ENCODE measurements around the gene TRIM25. TPM values are rescaled to one million over a fixed set of nuclear protein-coding genes. Genes with fewer than 3 reads are reported as not detected.

TRIM25 gene
- total and polyA plus RNA-seq, 2 of the 8 experiments (the other 6 are each of a cell fraction or from before 2014, with no cell fraction given) = 16.6 to 38.9 TPM

DNA sequence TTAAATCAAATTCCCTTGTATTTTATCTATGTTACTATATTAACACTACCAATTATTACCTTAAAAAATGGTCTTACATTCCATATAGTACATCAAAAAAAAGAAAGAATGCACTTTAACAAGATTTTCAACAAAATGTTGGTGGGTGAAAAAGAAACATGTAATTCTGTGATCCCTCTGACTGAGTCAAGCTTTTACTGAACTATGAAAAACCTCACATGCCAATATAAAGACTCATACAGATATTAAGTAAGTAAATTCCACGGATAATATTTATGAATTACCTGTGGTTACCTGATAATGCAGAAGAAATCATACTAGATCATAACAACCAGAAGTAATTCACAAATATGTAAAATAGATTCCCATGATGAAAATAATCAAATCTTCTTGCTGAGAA lies 34.6 kb upstream of the TRIM25 start:
- no peak for FAIRE-seq

More for the DNA sequence above, 34.6 kb upstream of the TRIM25 start:
- H3K4ac ChIP-seq (replicated peaks; ENCODE audit: insufficient read length, low read depth, low read length) = no peak overlapping the region
- no peak overlapping the region for H3K27ac ChIP-seq (ENCODE audit: low read depth, low read length)
- no peak overlapping the region for H3K4me2 ChIP-seq (ENCODE audit: insufficient read depth in 1 of 2, low read depth in 2 of 2, low read length in 2 of 2)
- no peak for DNase-seq (ENCODE audit: low read depth in 1 of 2, low spot score in 2 of 2)
- H3K36me3 ChIP-seq (ENCODE audit: control insufficient read depth in 2 of 4, insufficient read depth in 4 of 4, low read length in 3 of 4) = peaks cover 4 to 31% (median 22%) of the 10 kb centered on the region in 4 experiments
- no peaks in the 10 kb centered on the region for H3K4me1 ChIP-seq (replicated peaks in 1 of 4; ENCODE audit: control insufficient read depth in 3 of 4, insufficient read depth in 4 of 4, low read length in 3 of 4)
- TF ChIP-seq HDAC2 (IDR thresholded peaks at IDR 0.05; ENCODE audit: borderline replicate concordance in 1 of 2, low read depth in 2 of 2, low read length in 2 of 2) = no peak
- TF ChIP-seq KDM1A (IDR thresholded peaks at IDR 0.05; ENCODE audit: borderline replicate concordance, low read length) = no peak
- no peak for TF ChIP-seq ZNF274 (IDR thresholded peaks at IDR 0.05; ENCODE audit: borderline replicate concordance, extremely low read depth, low read length)
- no peak for TF ChIP-seq SP4 (IDR thresholded peaks at IDR 0.05; ENCODE audit: low read length)
- TF ChIP-seq KDM4A (IDR thresholded peaks at IDR 0.05; ENCODE audit: low read depth, low read length, severe bottlenecking) = no peak
- TF ChIP-seq, protein P1, sequence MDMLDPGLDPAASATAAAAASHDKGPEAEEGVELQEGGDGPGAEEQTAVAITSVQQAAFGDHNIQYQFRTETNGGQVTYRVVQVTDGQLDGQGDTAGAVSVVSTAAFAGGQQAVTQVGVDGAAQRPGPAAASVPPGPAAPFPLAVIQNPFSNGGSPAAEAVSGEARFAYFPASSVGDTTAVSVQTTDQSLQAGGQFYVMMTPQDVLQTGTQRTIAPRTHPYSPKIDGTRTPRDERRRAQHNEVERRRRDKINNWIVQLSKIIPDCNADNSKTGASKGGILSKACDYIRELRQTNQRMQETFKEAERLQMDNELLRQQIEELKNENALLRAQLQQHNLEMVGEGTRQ (IDR thresholded peaks at IDR 0.05; ENCODE audit: low read length) = no peak
- TF ChIP-seq CEBPB (IDR thresholded peaks at IDR 0.05; ENCODE audit: low read depth, low read length) = no peak
- no peak for TF ChIP-seq BACH1 (IDR thresholded peaks at IDR 0.05; ENCODE audit: low read length)
- no peak for TF ChIP-seq TCF12 (IDR thresholded peaks at IDR 0.05; ENCODE audit: low read depth, low read length)
- TF ChIP-seq EGR1 (IDR thresholded peaks at IDR 0.05; ENCODE audit: borderline replicate concordance, low read depth, low read length) = no peak
- no peak for TF ChIP-seq CBX5 (IDR thresholded peaks at IDR 0.05; ENCODE audit: low read depth, low read length)
- TF ChIP-seq CHD2 (IDR thresholded peaks at IDR 0.05; ENCODE audit: low read length) = no peak
- no peak overlapping the region for H4K91ac ChIP-seq (replicated peaks; ENCODE audit: insufficient read length, low read length)
- H4K5ac ChIP-seq (ENCODE audit: insufficient read length, low read depth, low read length) = no peak overlapping the region
- H2AK5ac ChIP-seq (ENCODE audit: low read depth, low read length) = no peak overlapping the region
- H2BK120ac ChIP-seq (replicated peaks; ENCODE audit: low read depth, low read length) = no peak overlapping the region
- H2BK15ac ChIP-seq (ENCODE audit: low read length) = no peak overlapping the region
- POLR2A ChIA-PET (ENCODE audit: partially characterized antibody) = interaction anchor here (1.2 to 1.4 kb wide), 2 partner anchors 9 to 34 kb away, joined by 3 read pairs; no protein-coding TSS in a partner anchor
- H3K9ac ChIP-seq (replicated peaks in 1 of 4; ENCODE audit: extremely low read depth in 1 of 4, low read depth in 3 of 4, low read length in 3 of 4) = no peak overlapping the region
- no peak overlapping the region for H3K56ac ChIP-seq (replicated peaks; ENCODE audit: insufficient read length, low read depth, low read length)
- no peak overlapping the region for H2BK5ac ChIP-seq (ENCODE audit: low read depth, low read length)
- no peak overlapping the region for H3K23ac ChIP-seq (ENCODE audit: insufficient read length)
- H4K20me1 ChIP-seq (replicated peaks in 1 of 2; ENCODE audit: control insufficient read depth in 1 of 2, insufficient read depth in 2 of 2, low read length in 2 of 2) = peaks cover 0 to 2% of the 10 kb centered on the region in 2 experiments
- no peaks in the 10 kb centered on the region for H3K27me3 ChIP-seq (replicated peaks in 1 of 4; ENCODE audit: control insufficient read depth in 3 of 4, extremely low read depth in 1 of 4, insufficient read depth in 3 of 4, low read length in 3 of 4)
- H2AFZ ChIP-seq (ENCODE audit: low read length) = no peak overlapping the region
- no peak overlapping the region for H3K4me3 ChIP-seq (ENCODE audit: extremely low read depth in 1 of 4, insufficient read depth in 2 of 4, low read depth in 3 of 4, low read length in 4 of 4)
- peaks cover 0 to 8% of the 10 kb centered on the region in 2 experiments; a peak in 1 of 4 replicates for H3K79me2 ChIP-seq (ENCODE audit: control insufficient read depth in 1 of 2, insufficient read depth in 2 of 2, low read length in 2 of 2)
- H3K79me1 ChIP-seq (ENCODE audit: low read depth, low read length) = peaks cover 5% of the 10 kb centered on the region
- no peaks in the 10 kb centered on the region for H3K23me2 ChIP-seq (ENCODE audit: low read depth, low read length)
- H4K8ac ChIP-seq (ENCODE audit: extremely low read depth, insufficient read depth, low read length) = no peak overlapping the region
- no peaks in the 10 kb centered on the region for H3K9me3 ChIP-seq (ENCODE audit: insufficient read depth in 2 of 2, low read depth in 1 of 2, low read length in 1 of 2)
- WGBS, 2 experiments (ENCODE audit: extremely low coverage in 1 of 2, insufficient coverage in 1 of 2, insufficient read length in 1 of 2, insufficient replicate concordance in 2 of 2, low coverage in 1 of 2, low lambda C conversion rate in 2 of 2, missing lambda C conversion rate in 1 of 2) = 97% methylated on average over 1 of the region's 1 CpG; no CpG with 5 or more reads in 1 of the 2 experiments
- H3K18ac ChIP-seq (ENCODE audit: extremely low read depth, low read length) = no peak overlapping the region
- H2BK12ac ChIP-seq (ENCODE audit: low read depth, low read length) = no peak overlapping the region
- CTCF ChIA-PET (ENCODE audit: partially characterized antibody) = no interaction called here
- no peak overlapping the region for H2BK20ac ChIP-seq (ENCODE audit: low read length)
- H3K14ac ChIP-seq (ENCODE audit: insufficient read length) = no peak overlapping the region

Measured in H1 (cell line).